ENCODE data around the gene CFAP251.

DNA sequence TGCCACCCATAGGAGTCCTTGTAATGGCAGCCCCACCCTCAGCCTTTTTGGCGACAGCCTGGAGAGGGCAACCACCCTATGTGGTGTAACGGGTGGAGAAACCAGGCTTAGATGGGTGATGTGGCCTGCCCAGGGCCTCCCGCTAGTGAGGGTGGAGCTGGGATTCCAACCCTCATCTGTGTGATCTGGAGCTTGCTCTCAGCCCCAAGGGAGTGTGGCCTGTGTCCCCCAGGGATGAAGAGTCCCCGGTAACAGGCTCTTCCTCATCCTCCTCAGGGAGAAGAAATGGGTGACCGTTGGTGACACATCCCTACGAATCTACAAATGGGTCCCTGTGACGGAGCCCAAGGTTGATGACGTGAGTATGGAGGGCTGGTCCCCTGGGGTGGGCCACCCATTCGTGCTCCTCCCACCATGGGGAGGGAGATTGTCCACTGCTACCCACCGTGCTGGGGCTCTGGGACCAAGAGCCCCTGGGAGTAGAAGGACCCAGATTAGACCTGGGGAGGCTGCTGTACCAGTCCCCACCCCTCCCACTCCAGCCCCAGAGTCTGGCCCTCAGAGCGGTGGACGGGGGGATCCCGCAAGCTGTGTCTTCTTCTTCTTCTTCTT lies 112.1 kb downstream of the CFAP251 start:
- TF ChIP-seq, protein P1, sequence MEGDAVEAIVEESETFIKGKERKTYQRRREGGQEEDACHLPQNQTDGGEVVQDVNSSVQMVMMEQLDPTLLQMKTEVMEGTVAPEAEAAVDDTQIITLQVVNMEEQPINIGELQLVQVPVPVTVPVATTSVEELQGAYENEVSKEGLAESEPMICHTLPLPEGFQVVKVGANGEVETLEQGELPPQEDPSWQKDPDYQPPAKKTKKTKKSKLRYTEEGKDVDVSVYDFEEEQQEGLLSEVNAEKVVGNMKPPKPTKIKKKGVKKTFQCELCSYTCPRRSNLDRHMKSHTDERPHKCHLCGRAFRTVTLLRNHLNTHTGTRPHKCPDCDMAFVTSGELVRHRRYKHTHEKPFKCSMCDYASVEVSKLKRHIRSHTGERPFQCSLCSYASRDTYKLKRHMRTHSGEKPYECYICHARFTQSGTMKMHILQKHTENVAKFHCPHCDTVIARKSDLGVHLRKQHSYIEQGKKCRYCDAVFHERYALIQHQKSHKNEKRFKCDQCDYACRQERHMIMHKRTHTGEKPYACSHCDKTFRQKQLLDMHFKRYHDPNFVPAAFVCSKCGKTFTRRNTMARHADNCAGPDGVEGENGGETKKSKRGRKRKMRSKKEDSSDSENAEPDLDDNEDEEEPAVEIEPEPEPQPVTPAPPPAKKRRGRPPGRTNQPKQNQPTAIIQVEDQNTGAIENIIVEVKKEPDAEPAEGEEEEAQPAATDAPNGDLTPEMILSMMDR (IDR thresholded peaks at IDR 0.05) = no peak
- TF ChIP-seq POLR2A (IDR thresholded peaks at IDR 0.05) = no peak
